GM18526 (cell line): Measurements from ENCODE around the gene KMO.
A peak's percentile ranks its signal among the peaks of the same experiment; 100 is the strongest.

ENCODE experiments used
- POLR2A ChIP-seq: IDR thresholded peaks from 3 replicates; pipeline ENCODE4 v1.6.1; 2011; ENCODE audit not compliant: insufficient read length; ENCODE audit errors: extremely low read depth

KMO gene

DNA sequence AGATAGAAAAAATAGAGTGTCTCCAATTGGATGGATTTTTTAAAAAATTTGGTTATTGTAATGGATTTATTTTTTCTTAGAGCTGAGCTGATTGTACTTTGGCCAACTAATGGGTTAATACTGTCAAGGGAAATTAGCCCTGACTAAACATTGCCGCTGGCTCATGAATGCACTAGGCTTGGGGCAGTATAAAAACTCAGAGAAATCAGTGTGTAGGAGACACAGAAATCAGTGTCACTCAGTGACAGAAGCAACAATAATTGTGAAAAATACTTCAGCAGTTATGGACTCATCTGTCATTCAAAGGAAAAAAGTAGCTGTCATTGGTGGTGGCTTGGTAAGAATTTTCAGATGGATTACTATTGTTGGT is at the start of gene KMO:
TSS of gene KMO (plus strand) at position 217 of the 370 bp plus-strand sequence. CDS start at position 284, 67 bp downstream.
- no peak for TF ChIP-seq POLR2A

- no peak for TF ChIP-seq POLR2A
These were observed 49.4 kb upstream of the KMO start for GRCh38 chr1:241482761-241483250.

DNA sequence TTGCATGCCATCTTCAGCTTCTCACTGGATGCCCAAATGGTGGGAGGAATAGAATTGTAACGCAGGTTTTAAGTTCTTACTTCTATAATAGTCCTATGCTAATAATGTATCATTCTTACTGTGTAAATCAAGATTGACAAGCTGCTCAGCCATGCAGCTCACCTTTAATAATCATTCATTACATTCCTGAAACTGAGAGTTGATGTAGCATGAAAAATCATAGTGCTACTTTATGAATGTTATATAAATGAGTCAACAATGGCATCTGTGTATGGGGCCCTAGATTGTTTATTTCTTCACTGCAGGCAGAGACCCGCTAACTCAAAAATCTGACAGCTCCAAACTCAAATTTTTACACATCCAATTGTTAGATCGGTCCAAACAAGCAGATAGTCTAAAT is 47.0 kb upstream of the KMO start:
- no peak for TF ChIP-seq POLR2A

DNA sequence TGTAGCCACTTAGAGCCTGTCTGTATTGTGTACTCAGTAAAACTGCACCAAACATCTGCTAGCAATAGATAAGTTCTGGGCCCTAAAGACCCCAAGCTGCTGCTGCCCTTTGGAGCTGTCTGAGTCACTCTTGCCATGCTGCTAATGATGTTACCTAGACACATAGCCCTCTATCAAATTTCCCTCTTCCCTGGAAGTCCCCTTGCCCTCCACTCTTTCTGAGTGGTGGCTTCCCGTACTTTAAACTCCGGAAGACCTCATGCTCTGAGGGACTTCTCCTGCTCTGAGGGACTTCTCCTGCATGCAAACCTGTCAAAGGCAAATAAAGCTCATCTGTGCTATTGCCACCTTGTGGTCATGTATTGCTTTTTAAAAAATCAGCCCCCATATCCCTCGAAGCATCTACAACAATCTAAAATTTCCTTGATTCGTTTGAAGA is 46.6 kb upstream of the KMO start:
- TF ChIP-seq POLR2A: no peak

GRCh38 chr1:241488739-241489138 is 43.4 kb upstream of the KMO start:
- TF ChIP-seq POLR2A: no peak

- no peak for TF ChIP-seq POLR2A
These were observed 36.4 kb upstream of the KMO start for GRCh38 chr1:241495741-241496140.

GRCh38 chr1:241499910-241500309 is 32.3 kb upstream of the KMO start:
- no peak for TF ChIP-seq POLR2A

GRCh38 chr1:241503444-241503843 is 28.7 kb upstream of the KMO start:
- TF ChIP-seq POLR2A: no peak

DNA sequence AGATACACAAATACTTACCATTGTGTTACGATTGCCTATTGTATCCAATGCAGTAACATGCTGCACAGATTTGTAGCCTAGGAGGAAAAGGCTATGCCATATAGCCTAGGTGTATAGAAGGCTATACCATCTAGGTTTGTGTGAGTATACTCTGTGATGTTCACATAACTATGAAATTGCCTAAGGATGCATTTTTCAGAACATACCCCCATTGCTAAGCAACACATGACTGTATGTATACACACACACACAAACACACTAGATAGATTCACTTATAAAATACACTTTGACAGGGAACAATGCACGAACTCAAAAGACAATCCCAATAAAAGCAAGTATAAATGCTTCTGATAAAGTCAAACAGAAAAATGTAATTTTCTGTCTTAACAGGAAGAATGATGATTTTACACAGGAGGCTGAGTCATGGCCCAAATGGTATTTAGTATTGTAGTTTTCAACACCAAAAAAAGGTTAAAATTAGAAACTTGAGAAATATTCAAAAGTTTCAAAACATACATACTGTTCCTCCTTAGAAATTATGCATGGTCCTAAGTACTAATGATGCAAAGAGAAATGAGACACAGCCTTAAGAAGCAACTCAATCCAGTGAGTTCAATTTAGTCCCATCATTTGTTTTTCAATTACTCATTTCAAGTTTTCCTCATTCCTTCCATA is 24.9 kb upstream of the KMO start:
- no peak for TF ChIP-seq POLR2A

DNA sequence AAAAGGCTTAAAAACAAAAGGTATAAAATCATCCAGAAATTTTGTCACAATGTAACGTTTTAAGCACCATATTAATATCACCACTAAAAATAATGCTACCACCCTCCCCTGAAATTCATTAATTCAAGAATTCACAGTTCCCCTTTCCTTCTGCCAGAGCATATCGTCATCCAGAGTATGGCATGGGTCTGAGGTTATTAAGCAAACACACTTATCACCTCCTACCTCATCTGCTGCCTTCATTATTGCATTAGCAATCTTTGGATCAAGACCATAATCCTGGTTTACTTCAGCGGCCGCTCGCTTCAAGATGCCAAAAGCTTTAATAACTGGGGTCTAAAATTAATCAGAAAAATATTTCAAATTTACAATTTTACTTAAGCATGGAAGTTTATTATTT is 18.8 kb upstream of the KMO start:
- TF ChIP-seq POLR2A: no peak

DNA sequence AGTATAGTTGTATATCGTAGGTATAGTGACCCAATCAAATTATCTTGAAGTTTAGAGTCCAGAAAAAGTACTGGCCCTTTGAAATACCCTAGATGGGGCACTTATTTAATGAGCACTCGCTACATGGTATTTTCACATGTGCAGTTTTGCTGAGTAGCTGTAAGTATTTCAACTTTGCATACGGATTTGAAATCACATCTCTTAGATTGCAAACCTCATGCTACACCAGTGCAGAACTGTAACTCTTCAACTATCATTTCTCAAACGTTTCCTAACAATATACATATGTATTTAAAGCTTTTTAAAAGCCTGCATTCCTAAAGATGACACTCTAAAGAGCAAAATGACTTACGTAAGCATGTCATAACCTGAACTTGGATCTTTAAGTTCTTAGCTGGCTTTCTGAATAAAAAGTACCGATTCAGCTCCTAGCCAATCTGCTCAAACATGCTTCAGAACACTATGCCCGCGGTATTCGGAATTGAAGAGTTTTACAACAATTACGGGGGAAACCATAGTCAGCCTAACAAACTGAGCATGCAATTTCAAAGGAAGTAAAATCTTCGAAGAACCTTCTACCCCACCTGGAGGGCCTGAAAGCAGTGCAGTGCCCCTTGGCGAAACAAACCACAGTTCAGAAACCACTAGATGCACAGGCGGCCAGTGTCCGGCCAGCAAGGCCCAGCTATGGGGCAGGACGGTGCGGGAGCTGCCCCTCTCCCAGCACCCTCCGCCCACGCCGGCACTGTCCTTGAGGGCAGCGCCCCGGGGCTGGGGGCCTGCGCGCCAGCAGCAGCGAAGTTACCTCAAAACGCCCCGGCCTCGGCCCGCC is 13.5 kb upstream of the KMO start:
- TF ChIP-seq POLR2A: no peak

GRCh38 chr1:241519308-241520079 is 12.7 kb upstream of the KMO start, which contains the start of gene FH:
Gene FH, minus strand, starts transcription at chr1:241519755. Its CDS starts 33 bp downstream, at chr1:241519722.
- TF ChIP-seq POLR2A: peak; percentile 97

DNA sequence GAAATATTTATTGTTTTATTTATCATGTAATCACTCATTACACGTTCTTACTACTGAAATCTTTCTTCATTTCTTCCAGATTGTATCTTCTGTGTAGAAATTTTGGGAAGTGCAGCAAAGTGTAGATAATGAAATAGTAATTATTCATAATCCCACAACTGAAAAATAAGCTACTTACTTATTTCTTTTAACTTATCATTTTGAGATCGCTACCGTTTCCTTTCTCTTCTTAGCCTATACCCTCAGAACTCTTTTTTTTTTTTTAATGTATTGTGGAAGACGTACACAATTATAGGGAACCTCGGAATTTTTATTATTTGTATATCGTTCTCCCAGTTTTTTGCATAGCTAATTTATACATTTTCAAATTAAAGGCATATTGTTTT is 12.1 kb upstream of the KMO start:
- no peak for TF ChIP-seq POLR2A

GRCh38 chr1:241521718-241522117 is 10.5 kb upstream of the KMO start:
- TF ChIP-seq POLR2A: no peak

DNA sequence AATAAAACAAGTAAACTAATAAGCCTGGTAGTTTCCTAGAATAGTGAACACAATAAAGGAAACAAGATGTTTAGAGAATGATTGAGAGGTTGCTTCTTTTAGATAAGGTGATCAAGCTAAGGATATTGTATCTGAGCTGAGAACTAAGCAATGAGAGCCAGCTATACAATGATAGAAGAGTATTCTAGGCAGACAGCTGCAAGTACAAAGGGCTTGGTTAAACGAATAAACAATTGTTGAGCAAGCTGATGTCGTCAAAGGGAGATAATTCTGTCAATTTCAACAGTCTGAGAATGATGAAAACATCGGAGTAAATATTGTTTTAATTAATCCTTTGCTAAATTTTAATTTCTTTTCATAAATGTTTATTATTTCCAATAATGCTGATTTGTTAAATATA is 7.2 kb upstream of the KMO start:
- no peak for TF ChIP-seq POLR2A
